Measurements from ENCODE around the gene SCN4B.

The SCN4B gene

DNA sequence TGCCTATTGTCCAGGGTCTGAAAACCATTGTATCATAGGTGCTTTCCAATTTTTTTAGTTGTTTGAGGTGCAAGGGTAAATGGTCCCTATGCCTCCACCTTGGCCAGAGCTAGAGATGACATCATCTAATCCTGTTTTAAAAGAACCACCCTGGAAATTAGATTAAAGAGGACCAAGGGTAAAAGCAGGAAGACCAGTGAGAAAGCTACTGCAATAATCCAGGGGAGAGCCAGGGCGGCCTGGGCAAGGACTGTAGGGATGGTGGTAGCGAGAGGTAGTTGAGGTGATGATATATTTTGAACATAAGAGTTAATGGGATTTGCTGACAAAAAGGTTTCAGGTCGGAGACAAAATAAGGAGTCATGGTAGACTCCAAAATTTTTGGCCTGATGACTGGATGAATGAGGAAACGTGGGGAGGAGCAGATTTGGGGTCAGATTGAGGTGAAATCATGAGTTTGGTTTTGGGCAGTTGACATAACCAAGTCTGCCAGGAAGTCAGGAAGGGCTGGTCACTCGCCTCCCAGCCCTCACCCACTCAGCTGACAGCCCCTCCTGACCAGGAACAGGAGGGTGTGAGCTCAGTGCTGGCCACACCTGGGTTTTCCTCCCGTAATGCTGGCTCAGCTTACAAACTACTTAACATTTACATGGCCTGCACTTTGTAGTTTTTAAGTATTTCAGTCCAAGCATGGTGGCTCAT lies 23.0 kb downstream of the SCN4B start:
- no peak for DNase-seq (ENCODE audit: low spot score)

DNA sequence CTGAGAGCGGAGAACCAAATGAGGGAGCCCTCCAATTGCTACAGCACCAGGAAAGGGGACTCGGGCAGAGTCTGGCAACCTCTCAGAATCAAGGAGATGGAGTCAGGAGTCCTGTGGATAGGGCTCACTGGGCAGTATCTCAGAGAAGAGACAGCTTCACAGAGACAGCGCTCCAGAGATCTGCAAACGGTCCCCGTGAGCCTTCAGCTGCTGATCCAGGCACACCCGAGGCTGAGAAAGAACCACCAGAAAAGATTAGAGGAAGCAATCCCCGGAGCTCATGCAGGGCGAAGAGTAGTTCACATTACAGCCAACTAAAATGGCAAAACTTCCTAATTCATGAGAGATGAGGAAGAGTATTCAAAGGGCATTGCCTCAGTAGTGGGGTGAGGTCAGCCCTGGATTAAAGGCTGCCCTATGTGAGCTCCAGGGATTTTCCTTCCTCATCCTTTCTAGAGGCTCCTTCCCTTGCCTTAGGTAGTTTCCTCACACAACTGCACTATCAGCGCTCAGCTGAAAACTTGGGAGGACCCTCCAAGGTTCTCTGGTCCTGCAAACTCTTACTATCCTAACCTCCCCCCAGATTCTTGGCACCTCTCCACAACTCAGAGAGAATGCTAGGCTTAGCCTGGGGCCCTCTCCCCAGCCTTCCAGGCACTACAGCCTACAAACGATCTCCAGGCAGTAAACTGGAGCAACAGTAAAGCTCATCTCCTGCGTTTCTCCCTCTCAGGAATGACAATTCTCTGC lies 23.7 kb downstream of the SCN4B start:
- DNase-seq (ENCODE audit: low spot score), result no peak

DNA sequence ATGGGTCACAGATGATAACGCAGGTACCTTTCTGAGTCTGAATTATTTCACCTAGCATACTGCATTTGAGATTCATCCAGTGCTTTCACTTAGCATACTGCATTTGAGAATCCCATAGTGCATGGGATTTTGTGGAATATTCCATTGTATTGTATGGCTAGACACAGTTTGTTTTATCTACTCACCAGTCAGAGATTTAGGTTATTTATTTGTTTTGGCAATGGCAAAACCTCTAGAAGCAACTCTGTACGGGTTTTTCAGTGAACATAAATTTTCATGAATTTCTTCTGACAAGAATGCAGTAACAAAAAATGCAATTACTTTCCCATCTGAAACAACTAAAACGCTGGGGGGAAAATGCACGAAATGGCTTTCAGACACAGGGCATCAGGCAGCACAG lies 24.3 kb downstream of the SCN4B start:
- no peak for DNase-seq (ENCODE audit: low spot score)

DNA sequence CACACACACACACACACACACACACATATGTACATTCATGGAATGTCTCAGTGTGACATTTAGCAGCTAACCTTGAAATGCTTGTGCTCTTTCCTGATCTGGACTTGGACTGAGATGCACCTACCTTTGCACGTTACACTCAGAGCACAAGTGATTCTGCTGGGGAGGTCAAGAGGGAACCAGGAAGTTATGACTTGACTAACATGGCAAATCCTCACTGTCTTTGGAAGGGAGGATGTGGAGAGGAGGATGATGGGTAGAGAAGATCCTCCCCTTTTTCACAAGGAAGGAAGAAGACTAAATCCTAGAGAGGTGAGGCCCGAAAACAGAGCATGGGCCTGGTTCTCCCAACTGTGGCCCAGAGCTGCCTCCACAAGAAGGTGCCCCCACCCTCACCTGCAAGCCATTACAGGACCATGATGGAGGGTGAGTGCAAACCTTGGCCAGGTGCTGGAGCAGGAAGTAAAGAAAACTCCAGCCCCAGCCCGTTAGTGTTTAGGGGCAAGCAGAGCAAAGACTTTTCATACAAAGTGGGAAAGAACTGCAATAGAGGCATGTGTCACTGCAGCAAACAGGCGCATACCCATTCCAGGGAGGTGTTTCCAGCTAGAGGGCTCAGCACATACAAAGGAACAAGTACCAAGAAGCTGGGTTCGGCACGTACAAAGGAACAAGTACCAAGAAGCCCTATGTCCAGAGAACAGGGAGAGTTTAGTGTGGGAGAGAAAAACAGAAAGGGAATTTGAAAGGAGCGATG lies 26.4 kb downstream of the SCN4B start:
- no peak for DNase-seq (ENCODE audit: low spot score)

DNA sequence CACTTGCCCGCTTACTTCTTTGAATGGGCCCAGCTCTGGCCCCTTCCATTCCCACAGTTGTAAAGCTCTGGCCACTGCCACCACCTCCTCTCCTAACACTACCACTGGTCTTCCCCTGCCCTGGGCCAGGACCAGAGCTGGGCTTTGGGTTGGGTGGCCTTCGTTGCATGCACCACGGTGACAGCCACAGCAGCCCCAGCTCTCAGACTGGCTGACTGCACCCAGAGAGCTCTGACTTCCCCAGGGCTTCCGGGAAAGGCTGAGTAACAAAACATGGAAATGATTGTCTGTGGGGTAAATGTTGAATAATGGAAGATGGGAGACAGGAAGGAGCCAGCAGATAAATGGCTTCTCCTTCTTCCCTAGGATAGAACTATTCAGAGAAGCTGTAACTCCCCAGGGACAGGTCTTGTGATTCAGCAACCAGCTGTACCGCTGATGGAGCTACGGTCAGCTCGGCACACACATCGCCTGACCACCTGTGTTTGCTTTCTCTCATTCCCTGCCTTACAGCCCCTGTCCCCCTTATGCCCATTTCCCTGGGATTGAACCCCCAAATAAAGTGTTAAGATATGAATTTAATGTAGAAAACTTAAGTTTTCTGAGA lies 27.6 kb downstream of the SCN4B start:
- no peak for DNase-seq (ENCODE audit: low spot score)

DNA sequence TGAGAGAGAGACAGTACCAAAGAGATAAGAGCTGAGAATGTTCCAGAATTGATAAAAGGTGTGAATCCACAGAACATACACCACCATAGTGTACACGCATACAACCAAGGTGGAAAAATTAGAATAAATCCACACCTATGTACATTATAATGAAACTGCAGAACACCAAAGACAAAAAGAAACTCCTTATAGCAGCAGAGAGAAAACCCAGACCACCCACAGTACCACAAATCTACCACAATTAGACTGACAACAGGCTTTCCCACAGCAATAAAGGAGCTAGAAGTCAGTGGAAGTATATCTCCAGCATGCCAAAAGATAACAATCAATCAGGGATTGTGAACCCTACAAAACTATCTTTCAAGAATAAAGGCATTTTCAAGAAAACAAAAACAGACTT lies 31.8 kb downstream of the SCN4B start:
- DNase-seq (ENCODE audit: low spot score), result no peak

DNA sequence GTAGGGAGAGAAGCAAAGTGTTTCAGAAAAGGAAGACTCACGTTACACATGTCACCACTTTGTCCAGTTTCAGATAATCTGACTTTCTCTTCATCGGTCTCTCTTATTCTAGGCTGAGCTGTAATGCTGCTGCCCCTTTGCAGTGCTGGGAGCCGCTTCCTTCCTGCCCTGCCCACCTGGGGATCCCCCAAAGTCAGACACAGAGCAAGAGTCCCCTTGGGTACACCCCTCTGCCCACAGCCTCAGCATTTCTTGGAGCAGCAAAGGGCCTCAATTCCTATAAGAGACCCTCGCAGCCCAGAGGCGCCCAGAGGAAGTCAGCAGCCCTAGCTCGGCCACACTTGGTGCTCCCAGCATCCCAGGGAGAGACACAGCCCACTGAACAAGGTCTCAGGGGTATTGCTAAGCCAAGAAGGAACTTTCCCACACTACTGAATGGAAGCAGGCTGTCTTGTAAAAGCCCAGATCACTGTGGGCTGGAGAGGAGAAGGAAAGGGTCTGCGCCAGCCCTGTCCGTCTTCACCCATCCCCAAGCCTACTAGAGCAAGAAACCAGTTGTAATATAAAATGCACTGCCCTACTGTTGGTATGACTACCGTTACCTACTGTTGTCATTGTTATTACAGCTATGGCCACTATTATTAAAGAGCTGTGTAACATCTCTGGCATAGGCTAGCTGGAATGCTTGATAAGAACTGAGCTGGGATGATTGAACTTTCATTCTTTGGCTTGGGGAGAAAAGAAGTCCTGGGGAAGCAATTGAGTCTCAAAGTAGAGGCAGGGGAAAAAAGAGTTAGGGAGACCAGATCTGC lies 34.6 kb downstream of the SCN4B start:
- peak; percentile 12 for DNase-seq (ENCODE audit: low spot score)

DNA sequence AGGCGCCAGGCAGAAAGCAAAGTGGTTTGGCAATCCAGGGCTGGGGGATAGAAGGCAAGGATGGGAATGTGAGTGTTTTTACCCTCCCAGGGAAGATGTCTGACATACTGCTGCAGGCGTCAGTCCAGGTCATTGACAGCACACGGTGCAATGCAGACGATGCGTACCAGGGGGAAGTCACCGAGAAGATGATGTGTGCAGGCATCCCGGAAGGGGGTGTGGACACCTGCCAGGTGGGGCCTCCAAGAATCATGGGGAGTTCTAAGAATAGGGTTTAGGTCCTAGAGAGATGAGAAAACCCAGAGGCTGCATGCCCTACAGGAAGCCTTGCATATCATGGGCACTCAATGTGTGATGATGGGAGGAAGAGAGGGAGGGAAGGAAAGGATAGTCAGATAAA lies 37.6 kb downstream of the SCN4B start:
- peak; percentile 22 for DNase-seq (ENCODE audit: low spot score)

DNA sequence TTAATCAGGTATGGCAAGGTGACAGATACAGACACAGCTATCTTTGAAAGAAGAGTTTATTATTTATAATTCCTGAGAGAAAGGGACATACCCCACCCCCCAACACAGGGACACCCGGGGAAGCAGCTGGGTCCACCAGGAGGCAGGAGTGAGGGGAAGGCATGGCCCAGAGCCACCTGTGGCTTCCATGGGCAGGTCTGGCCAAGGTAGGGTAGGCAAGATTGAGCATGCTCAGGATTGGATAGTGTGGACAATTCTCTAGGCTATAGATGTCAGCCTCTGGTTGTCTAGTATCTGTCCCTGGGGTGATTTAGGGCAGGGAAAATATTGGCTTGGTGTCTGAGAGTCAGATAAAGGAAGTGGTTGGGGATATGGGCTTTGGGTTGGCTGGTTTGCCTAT lies 38.4 kb downstream of the SCN4B start:
- DNase-seq (ENCODE audit: low spot score), result no peak

DNA sequence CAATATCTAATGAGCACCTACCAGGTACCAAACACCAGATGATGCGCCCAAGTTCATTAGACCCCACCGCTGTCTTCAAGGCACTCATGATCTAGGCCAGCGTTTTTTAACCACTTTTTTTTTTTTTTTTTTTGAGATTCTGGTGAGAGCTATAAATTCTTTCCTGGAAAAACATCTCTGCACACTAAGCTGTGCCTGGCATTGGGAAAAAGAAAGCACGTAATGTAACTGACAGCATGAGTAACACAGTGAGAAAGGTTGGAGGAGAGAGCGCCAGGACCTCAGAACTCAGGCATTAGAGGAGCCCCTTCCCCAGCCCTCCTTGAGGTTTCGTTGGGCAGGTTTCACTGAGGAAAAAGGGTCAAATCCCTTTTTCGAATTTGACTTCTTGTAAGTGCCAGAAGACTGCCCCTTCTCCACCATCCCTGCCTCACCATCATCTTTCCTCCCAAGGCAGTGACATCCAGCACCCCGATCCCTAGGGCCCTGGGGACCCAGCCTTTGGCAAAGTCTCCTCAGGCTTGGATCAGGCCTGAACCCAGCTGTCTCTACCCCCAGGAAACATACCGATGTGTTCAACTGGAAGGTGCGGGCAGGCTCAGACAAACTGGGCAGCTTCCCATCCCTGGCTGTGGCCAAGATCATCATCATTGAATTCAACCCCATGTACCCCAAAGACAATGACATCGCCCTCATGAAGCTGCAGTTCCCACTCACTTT lies 39.8 kb downstream of the SCN4B start:
- no peak for DNase-seq (ENCODE audit: low spot score)

DNA sequence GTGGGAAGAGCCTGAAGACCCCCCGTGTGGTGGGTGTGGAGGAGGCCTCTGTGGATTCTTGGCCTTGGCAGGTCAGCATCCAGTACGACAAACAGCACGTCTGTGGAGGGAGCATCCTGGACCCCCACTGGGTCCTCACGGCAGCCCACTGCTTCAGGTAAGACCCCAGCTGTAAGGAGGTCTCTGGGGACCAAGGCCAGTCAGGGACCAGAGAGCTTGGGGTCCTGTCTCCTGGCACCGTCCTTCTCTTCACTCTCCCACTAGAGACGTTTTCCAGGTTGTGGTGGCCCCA lies 40.9 kb downstream of the SCN4B start:
- no peak for DNase-seq (ENCODE audit: low spot score)

DNA sequence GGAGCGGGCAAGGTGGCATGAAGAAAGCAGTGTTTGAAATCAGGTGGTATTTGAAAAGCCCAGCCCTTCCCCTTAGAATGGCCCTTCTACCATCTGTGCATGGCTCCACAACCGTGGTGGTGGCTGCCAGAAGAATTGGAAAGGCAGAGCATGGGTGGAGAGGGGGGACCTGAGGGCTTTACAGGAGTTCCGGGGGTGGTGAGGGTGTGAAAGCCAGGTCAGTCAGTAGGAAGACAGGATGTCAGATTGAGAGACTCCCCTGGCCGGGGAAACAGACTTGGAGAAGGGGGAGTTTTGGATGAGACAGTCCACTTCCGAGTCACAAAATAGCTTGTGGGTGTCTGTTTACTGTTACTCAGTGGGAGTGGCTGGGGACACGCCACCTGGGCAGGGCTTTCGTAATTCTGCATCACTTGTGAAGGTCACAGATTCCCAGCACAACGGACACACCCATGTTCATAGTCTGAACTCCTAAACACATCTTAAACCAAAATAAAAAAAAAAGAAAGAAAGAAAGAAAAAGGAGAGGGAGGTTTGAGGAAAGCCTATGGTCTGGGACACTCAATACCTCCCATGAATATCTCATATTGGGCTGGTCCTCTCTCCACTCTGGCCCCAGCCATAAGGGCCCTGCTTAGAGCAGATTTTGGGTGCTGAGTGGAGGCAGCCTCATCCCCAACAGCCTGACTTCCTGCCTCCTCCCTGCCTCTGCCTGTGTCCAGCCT lies 41.4 kb downstream of the SCN4B start:
- DNase-seq (ENCODE audit: low spot score), result no peak

DNA sequence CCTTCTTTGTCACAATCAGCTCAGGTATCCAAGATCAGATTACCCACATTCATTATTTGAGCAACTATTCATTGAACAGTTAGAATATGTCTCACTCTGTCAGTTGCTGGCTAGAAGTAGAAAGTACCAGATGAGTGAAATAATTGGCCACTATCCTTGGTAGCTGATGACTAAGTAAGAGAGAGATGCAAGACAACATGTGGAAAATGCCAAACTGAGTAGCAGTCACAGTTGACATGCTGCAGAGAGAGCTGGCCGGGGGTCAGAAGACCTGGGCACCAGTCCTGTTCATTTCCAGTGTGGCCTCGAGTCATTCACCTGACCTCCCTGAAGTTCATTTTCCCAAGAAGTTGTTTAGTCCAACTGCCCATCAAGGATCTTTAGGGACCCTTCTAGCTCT lies 43.4 kb downstream of the SCN4B start:
- no peak for DNase-seq (ENCODE audit: low spot score)

DNA sequence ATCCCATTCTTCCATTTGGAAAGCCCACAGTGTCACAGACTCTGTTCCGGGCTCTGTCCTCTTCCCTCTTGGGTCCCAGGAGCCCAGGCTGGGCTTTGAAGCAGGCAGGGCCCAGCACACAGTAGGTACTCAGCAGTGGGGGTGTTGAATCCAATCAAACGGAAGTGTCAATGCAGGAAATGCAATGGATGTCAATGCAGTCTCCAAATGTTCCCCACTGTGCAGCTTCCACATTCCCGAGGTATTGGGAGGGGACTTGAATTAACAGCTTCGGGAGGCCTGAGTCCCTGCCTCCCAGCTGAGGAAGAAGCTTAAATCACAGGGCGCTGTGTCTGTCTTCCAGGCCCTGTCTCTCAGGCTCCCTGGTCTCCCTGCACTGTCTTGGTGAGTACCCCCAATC lies 44.1 kb downstream of the SCN4B start:
- DNase-seq (ENCODE audit: low spot score), result no peak

DNA sequence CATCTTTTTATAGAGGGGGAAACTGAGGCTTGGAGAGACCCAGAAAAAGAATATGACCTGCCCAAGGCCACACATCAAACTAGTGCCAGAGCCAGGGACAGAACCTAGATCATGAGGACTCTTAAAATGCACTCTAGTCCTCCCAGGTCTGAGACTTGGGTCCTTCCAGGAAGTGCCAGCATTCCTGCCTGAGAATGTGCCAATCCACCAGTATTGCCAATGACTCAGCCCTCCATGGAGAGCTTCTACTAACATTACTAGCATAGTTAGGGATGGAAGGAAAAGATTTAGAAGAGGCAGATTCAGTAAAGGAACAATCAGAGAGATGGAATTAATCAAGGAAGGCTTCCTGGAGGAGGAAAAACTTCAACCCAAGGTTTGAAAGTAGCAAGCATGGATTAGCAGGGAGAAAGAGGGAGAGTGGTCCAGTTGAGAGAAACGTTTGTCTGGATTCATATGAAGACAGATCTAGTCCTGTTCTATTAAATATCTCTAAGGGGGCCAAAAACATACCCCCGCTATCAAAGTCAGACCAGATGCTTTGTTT lies 45.8 kb downstream of the SCN4B start:
- no peak for DNase-seq (ENCODE audit: low spot score)

DNA sequence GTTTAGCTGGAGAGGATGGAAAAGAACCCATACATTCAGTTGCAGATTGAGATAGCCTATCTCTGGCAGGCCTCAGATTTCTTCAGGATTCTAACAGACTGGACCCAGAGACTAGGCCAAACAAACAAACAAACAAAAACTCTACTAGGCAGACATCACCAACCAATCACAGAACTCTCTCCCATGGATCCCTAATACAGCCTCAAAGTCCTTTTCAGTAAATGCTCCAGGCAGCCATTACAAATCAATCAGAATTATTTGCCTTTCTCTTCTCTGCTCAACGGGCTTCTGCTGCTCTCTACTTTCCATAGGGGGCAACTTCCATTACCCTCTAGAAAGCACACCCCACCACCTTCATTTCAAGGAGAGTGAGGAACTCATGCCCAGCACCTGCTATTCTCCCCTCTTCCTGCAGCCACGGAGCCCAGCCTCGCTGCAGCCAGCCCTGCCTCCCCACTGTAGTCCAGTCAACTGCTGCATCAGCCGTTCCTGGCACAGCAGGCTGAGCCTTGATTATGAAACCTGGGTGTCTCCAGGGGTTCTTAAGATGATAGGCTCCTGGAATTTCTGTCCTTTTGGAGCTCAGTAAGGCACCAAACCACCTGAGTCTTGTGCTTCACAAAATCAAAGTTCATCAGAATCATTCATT lies 46.8 kb downstream of the SCN4B start:
- no peak for DNase-seq (ENCODE audit: low spot score)

DNA sequence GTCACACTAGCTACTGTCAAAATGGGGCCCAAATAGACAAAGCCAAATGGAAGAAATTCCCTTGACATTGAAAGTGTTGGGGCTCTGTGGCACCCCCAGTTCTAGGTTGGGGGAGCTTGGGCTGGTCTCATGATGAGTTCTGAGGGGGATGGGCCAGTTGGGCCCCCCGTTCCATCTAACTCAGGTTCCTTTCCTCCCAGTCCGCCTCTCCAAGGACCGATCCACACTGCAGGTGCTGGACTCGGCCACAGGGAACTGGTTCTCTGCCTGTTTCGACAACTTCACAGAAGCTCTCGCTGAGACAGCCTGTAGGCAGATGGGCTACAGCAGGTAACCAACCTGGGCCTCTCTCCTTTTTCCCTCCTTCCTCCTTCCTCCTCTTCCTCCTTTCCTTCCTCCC lies 48.1 kb downstream of the SCN4B start:
- DNase-seq (ENCODE audit: low spot score), result no peak

DNA sequence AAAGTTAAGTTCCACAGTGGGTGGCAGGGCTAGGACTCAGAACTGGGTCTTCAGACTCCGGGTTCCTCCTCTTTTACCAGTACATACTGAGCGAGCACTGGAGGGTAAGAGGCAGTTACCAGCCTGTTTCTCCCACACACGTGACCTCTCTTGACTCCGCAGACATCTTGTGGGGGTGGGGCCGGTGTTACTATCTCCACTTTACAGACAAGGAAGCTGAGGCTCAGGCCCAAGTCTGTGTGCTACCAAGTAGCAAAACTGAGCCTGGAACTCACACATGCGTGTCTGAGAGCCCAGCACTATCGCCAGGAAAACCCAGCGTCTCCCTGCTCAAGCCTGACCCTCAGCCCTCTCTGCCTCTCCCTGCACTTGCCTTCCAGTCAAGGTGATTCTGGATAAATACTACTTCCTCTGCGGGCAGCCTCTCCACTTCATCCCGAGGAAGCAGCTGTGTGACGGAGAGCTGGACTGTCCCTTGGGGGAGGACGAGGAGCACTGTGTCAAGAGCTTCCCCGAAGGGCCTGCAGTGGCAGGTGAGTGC lies 49.8 kb downstream of the SCN4B start:
- no peak for DNase-seq (ENCODE audit: low spot score)

DNA sequence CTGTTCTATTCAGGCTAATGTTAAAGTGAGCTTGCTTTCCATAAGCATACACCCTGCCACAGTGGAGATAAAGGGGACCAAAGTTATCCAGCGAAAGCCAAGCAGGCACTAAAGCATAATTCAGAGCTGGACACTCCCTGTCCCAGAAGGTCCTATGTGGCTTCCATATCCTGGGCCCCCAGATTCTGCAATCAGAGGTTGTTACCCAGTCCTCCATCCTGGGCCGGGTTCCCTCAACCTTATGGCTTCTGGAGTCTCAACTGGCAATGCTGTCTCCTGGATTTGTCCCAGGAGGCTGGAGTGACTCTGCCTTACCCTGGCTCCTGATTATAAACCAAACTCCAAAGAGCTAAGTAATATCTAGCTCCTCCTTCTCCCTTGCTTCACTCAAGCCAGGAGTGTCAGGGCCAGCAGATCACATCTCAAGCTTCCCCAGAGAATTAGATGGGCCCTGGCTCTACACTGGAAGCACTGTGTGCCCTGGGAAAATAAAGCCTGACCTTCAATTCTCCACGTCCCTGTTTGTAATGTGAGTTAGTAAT lies 51.9 kb downstream of the SCN4B start:
- DNase-seq (ENCODE audit: low spot score), result no peak
